Ascending aorta (tissue), 2 donors: ENCODE results near the gene ENTPD2. TPM values are rescaled to one million over a fixed set of nuclear protein-coding genes. Genes with fewer than 3 reads are reported as not detected.

Source experiments
- DNase-seq, 2 donors: peaks; one replicate each; pipeline ENCODE4 v3.0.0-alpha.2; 2019; ENCODE audit warnings: low spot score in 2 of 2
- H3K27ac ChIP-seq, 2 donors: fragments of 200-600 bp; sonication (generic); one replicate each; pipeline ENCODE4 v1.5.1; 2016 to 2017; ENCODE audit warnings: mild to moderate bottlenecking in 1 of 2
- H3K27me3 ChIP-seq: fragments of 200-600 bp; sonication (generic); one replicate; pipeline ENCODE4 v1.5.1; 2017
- H3K36me3 ChIP-seq, 2 donors: fragments of 200-600 bp; sonication (generic); one replicate each; pipeline ENCODE4 v1.5.1; 2016
- H3K4me1 ChIP-seq, 2 donors: fragments of 200-600 bp; sonication (generic); one replicate each; pipeline ENCODE4 v1.5.1; 2016 to 2017; ENCODE audit warnings: mild to moderate bottlenecking in 1 of 2
- H3K4me3 ChIP-seq, 2 donors: fragments of 200-600 bp; sonication (generic); one replicate each; pipeline ENCODE4 v1.5.1; 2016 to 2017; ENCODE audit warnings: mild to moderate bottlenecking in 1 of 2
- H3K9me3 ChIP-seq, 2 donors: fragments of 200-600 bp; sonication (generic); one replicate each; pipeline ENCODE4 v1.5.1; 2016
- intact Hi-C: fragments of 100-400 bp; cut with DNase I; formaldehyde crosslinking; loops from one replicate; pipeline ENCODE4 v1.15.1; 2023
- total RNA-seq: library from RNA; depleted of rRNA; stranded (reverse); fragments of >200 nt; gene quantifications from one replicate; pipeline ENCODE4 v1.1.0, GENCODE V29; 2016
- TF ChIP-seq, protein P1 (sequence below), 3 experiments: fragments of 200-600 bp in 2 of 3; fragments of 450-650 bp in 1 of 3; sonication (generic) in 2 of 3; IDR thresholded peaks; one replicate each; pipeline ENCODE4 v1.5.1; 2016 to 2019; ENCODE audit warnings: antibody characterized with exemption in 3 of 3, mild to moderate bottlenecking in 1 of 3, moderate library complexity in 1 of 3

Gene ENTPD2
- total RNA-seq, 1 donor from 2014 or later: not detected

DNA sequence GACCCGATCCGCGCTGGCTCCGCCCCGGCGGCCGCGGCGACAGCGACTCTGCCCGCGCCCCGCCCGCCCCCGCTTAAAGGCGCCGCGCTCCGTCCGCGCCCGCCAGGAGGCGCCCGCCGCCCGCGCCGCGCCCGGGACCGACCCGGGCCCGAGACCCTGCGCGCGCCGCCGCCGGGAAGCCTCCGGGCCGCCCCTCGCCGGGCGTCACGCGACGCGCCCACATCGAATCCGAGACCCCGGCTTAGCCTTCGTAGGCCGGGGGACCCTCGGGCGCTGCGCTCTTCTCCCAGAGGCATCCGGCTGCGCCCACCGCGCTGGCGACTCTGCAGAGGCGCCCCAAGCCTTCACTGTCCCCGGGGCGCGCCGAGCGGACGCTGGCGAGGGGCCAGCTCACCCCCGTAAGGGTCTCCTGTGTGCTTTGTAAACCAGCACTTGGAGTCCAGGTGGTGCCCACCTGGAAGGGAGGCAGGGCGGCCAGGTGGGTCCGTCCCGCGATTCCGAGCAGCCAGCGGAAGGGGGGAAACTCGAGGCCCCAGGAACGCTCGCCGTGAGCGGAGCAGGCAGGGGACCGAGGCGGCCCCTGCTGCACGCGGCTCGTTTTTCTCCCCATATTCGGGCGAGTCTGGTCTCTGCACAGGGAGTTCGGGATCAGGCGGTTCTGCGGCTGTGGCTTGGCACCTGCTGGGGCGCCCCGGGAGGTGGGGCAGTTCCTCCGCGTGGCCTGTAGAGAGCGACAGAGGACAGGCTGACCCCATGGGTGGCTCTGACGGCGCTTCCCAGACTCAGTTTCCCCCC, 25.4 kb downstream of the ENTPD2 start:
- Histone ChIP-seq H3K36me3 (no peaks in the 10 kb centered on the region), H3K27ac (peak overlapping the region in 1 of 2 donors; percentile 62), H3K27me3 (no peaks in the 10 kb centered on the region), H3K4me3 (peak overlapping the region; percentile 71 to 94), H3K9me3 (no peaks in the 10 kb centered on the region), H3K4me1 (peaks cover 17% of the 10 kb centered on the region in 2 donors)
- no peak for DNase-seq
- TF ChIP-seq, protein P1, sequence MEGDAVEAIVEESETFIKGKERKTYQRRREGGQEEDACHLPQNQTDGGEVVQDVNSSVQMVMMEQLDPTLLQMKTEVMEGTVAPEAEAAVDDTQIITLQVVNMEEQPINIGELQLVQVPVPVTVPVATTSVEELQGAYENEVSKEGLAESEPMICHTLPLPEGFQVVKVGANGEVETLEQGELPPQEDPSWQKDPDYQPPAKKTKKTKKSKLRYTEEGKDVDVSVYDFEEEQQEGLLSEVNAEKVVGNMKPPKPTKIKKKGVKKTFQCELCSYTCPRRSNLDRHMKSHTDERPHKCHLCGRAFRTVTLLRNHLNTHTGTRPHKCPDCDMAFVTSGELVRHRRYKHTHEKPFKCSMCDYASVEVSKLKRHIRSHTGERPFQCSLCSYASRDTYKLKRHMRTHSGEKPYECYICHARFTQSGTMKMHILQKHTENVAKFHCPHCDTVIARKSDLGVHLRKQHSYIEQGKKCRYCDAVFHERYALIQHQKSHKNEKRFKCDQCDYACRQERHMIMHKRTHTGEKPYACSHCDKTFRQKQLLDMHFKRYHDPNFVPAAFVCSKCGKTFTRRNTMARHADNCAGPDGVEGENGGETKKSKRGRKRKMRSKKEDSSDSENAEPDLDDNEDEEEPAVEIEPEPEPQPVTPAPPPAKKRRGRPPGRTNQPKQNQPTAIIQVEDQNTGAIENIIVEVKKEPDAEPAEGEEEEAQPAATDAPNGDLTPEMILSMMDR (IDR thresholded peaks at IDR 0.05): peak in 2 of 3 experiments; percentile 25 to 31
- intact Hi-C loops: loop anchor here (1.0 to 2.0 kb wide), 4 partner anchors 36 to 238 kb away; partner anchors contain the start of genes PAXX, PHPT1 and TMEM141

DNA sequence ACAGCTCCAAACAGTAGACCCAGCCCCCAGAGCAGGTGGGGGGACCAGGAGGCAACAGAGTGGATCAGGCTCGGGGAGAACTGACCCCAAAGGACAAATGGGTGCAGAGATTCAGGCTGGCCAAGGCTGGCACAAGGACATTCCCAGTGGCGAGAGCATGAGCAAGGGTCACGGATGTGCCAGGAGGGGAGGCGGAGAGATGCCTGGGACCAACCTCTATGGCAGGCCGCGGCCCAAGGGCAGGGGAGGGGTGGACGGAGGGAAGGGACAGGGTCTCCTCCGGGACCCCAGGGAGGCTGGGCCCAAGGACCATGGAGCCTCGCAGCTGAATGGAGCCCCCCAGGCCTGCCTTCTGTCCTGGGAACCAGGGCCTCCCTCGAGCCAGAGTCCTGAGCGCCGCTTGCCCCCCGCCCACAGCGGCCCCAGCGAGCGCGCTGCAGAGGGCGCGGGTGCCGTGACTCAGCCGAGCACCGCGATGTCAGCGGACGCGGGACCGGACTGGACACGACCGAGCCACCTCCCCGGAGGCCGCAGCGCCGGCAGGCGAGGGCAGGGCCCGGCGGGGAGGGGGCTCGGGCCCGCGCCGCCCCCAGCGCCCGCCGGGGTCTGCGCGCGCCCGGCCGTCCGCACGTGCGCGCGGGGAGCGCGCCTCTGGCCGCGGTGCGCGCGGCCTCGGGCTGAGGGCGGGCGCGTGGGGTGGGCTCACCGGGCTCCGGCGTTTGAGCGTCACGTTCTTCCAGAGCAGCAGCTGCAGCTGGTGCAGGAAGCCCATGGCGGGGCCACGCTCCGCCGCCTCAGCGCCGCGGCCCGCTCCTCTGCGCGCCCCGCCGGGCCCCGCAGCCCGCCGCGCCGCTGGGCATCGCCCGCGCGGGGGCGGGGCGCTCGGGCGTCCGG, 26.2 kb downstream of the ENTPD2 start, which contains the start of gene ABCA2:
ABCA2 (minus strand) TSS at position 869 of the 894 bp plus-strand sequence; CDS start at position 772, 97 bp downstream.
- Histone ChIP-seq H3K4me1 (peaks cover 17% of the 10 kb centered on the region in 2 donors), H3K36me3 (no peaks in the 10 kb centered on the region), H3K4me3 (peak within 1 kb of the TSS; percentile 71 to 94), H3K9me3 (no peaks in the 10 kb centered on the region), H3K27ac (peak within 1 kb of the TSS; percentile 53 to 62), H3K27me3 (no peaks in the 10 kb centered on the region)
- no peak for DNase-seq
- TF ChIP-seq, protein P1 (IDR thresholded peaks at IDR 0.05): no peak
- intact Hi-C loops: loop anchor here (1.0 to 2.0 kb wide), 4 partner anchors 35 to 237 kb away; partner anchors contain the start of genes PAXX, PHPT1 and TMEM141

DNA sequence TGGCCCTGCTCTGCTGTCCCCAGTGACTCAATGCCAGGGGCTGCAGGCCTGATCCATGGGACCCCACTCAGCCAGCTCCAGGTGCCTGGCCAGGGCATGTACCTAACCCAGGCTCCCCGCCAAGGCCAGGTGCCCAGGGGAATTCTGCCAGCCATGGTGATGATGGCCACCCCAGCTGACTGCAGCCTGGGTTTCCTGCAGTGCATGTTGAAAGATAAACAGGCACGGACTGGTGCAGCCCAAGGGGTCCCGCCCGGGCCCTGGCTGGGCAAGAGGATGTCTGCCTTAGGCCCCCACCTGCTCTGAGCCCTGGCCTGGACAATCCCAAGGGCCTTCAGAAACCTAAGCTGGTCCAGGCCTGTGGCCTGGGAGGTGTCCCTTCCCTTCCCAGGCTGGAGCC, 27.0 kb downstream of the ENTPD2 start:
- Histone ChIP-seq H3K27me3 (no peaks in the 10 kb centered on the region), H3K4me3 (peak overlapping the region in 1 of 2 donors; percentile 66), H3K27ac (peak overlapping the region; percentile 31 to 53), H3K36me3 (no peaks in the 10 kb centered on the region), H3K4me1 (peaks cover 17% of the 10 kb centered on the region in 2 donors), H3K9me3 (no peaks in the 10 kb centered on the region)
- intact Hi-C loops: no loop called here
- DNase-seq: no peak
- TF ChIP-seq, protein P1 (IDR thresholded peaks at IDR 0.05): no peak

DNA sequence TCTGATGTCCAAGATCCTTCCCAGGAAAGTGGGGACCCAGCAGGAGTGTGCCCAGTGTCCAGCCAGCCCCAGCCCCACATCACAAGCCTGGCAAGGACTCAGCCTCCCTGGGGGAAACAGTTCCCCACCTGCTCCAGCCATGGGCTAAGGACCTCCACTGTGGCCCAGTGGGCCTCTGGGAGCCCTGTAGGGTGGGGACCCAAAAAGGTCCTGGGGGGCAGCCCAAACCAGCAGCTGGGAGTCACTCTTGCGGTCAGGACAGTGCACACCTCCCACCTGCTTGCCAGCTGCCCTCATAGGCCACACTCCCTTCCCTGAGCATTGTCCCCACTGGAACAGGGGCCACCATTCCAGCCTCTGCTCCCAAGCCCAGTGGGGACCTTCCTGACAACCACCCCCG, 27.5 kb downstream of the ENTPD2 start:
- Histone ChIP-seq H3K9me3 (no peaks in the 10 kb centered on the region), H3K27ac (no peak overlapping the region), H3K36me3 (no peaks in the 10 kb centered on the region), H3K4me1 (peaks cover 17% of the 10 kb centered on the region in 2 donors), H3K4me3 (no peak overlapping the region), H3K27me3 (no peaks in the 10 kb centered on the region)
- intact Hi-C loops: no loop called here
- DNase-seq: no peak
- TF ChIP-seq, protein P1 (IDR thresholded peaks at IDR 0.05): no peak

DNA sequence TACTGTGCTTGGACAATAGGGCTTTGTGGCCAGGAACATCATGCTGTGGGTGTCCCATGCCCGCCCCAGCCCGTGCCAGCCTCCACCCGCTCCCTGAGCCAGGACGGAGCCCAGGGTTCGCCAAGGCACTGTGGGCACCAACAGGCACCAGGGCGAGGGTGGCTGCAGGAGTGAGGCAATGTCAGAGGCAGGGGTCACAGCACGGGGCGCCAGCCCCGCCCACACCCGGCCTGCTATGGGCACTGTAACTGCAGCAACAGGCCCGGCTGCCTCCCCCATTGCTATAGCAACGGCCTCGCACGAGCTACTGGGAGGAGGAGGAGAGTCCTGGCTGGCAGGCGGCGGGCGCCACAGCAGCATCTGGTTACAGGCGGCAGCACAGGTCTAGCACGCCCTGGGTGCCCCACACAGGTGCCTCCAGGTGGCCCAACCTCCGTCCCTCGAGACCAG, 28.3 kb downstream of the ENTPD2 start:
- Histone ChIP-seq H3K27me3 (no peaks in the 10 kb centered on the region), H3K4me1 (peaks cover 17% of the 10 kb centered on the region in 2 donors), H3K27ac (no peak overlapping the region), H3K4me3 (no peak overlapping the region), H3K9me3 (no peaks in the 10 kb centered on the region), H3K36me3 (peaks cover 2 to 6% of the 10 kb centered on the region in 2 donors)
- no peak for DNase-seq
- TF ChIP-seq, protein P1 (IDR thresholded peaks at IDR 0.05): no peak
- intact Hi-C loops: no loop called here
